ENCODE measurements around the gene SORL1.

GRCh38 chr11:121540627-121541026 is 88.5 kb downstream of the SORL1 start:
- TF ChIP-seq CTCF (IDR thresholded peaks at IDR 0.05) (no peak), POLR2A (IDR thresholded peaks at IDR 0.05) (no peak)

Data from suprapubic skin (tissue), 3 donors.